GM12801 (cell line): Measurements from ENCODE around the gene RAG1.

Experiments
- TF ChIP-seq, protein P1 (sequence below): IDR thresholded peaks from one replicate; pipeline ENCODE4 v1.5.1; 2011; ENCODE audit warnings: control low read depth; ENCODE audit not compliant: insufficient read length; ENCODE audit errors: extremely low read depth

The RAG1 gene

DNA sequence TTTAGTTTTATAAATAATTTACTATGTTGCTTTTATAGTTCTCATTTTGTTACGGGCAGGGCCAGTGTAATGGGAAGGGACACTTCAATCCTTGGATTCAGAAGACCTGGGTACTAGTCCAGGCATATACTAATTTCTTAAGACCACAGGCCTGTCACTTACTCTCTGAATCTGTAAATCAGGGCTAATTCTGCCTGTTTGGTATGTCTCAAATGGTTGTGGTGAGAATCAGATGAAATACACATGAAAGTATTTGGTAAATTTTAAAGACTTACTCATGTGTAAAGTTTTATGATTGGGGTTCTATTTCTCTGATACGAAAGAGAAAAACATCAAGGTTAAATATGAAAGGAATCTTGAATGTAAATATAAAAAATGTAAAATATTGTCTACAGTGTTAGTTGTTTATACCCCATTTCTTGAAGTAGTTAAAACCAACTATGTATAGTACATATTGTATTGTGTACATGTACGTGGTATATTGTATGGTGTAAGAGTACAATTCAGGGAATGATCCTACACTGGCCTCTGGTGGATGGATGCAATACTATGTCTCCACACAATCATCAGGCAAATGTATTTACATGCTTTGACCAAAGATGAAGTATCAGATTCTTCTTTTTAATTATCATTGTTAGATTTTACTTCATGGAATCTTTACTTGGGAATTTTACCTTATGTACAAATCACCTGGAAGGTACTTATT is 54.8 kb downstream of the RAG1 start:
- TF ChIP-seq, protein P1, sequence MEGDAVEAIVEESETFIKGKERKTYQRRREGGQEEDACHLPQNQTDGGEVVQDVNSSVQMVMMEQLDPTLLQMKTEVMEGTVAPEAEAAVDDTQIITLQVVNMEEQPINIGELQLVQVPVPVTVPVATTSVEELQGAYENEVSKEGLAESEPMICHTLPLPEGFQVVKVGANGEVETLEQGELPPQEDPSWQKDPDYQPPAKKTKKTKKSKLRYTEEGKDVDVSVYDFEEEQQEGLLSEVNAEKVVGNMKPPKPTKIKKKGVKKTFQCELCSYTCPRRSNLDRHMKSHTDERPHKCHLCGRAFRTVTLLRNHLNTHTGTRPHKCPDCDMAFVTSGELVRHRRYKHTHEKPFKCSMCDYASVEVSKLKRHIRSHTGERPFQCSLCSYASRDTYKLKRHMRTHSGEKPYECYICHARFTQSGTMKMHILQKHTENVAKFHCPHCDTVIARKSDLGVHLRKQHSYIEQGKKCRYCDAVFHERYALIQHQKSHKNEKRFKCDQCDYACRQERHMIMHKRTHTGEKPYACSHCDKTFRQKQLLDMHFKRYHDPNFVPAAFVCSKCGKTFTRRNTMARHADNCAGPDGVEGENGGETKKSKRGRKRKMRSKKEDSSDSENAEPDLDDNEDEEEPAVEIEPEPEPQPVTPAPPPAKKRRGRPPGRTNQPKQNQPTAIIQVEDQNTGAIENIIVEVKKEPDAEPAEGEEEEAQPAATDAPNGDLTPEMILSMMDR = no peak

DNA sequence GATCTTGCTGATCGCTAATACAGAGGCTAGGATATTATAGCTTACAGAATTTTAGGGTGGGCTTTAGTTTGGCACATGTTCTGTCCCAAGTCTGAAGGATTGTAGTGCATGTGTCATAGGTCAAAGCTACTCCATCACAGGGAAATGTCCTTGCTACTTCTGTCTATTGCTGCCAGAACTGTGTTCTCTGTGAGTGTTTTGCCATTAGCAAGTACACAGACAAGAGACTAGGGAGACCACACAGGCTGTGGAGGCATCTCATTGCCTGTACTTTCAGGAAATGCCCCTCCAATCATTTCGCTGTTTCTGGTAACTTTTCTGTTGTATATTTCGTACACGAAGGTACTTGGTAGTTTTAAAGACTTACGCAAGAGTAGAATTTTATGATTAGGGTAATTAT is 55.7 kb downstream of the RAG1 start:
- TF ChIP-seq, protein P1 = no peak

DNA sequence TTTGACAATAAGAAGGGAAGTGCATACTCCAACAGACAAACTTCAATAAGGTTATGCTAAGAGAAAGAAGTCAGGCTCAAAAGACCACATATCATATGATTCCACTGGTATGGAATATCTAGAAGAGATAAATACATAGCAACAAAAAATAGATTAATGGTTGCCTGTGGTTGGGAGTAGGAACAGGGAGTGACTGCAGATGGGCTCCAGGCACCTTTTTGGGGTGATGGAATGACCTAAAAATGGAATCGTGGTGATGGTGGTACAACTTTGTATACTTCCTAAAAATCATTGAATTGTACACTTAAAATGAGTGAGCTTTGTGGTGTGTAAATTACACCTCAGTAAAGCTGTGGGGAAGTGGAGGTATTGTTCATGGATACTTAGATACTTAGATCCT is 59.2 kb downstream of the RAG1 start:
- TF ChIP-seq, protein P1 = no peak

DNA sequence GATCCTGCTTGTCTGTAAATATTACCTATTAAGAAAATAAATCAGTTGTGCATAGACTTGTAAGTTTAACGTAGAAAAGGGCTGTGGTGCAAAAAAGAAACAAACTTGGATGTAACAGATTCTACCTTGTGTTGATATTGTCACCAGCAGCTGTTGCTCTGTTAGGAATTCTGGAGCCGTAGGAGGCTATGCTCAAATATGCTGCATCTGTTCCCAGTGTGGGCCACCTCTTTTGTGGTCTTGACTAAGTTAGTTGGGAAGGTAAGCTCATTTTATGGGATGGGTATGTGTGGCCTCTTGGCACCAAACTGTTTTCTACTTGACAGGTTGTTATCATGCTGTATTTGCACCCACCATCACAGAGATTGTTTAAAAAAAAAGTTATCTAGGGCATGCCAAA is 59.7 kb downstream of the RAG1 start:
- TF ChIP-seq, protein P1 = no peak

DNA sequence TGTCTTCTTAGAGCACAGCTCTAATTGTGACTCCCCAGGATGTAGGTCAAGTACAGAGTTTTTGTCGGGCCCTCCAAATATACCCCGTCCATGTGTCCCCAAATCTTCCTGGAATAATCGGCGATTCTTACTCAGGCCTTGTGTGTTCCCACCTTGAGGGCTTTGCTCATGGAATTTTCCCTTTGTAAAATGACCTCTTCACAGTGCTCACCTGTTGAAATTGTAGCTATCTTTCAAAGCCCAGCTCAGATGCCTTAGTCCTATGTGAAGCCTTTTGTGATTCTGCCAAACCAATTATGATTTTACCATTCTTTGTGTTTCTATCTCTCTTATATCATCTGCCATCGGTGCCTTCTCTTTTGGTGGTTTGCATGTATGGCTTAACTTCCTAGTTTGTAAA is 60.3 kb downstream of the RAG1 start:
- TF ChIP-seq, protein P1 = no peak

DNA sequence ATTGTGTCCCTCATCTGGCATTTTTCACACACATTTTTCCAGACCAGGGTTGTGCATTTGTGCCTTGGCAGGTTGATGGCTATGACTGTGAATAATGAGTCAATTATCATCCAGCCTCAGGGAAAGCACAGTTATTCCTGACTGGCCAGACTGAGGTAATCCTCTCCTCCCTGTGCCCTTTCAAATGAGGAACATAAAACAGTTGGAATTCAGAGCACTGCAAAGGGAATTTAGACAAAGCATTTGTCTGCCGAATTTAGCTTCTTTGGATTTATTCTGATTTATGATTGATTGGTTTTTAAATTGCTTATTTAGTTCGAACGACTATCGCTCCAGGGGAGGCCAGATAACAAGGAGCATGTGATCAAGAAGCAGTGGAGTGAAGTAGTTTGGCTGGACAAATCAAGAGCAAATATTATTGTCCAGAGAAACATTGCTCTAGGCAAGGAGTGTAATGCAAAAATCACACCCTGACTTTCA is 61.0 kb downstream of the RAG1 start:
- TF ChIP-seq, protein P1 = no peak
